Fibroblast of lung (primary cell): ENCODE results near the gene CAPN2. TPM values are rescaled to one million over a fixed set of nuclear protein-coding genes. Genes with fewer than 3 reads are reported as not detected.

Source experiments
- DNase-seq, 2 donors: peaks; one replicate each; pipeline versions ENCODE4 v3.0.0 to v3.0.0-alpha.2; 2010; ENCODE audit warnings: low read depth in 2 of 2
- H2AFZ ChIP-seq: 2 replicates; pipeline ENCODE4 v1.5.1; 2012; ENCODE audit warnings: low read length, control low read depth, inconsistent platforms
- H3K27ac ChIP-seq: 2 replicates; pipeline ENCODE4 v1.5.1; 2011; ENCODE audit warnings: low read length, control low read depth; ENCODE audit not compliant: insufficient read depth
- H3K27me3 ChIP-seq: 2 replicates; pipeline ENCODE4 v1.5.1; 2011; ENCODE audit warnings: mild to moderate bottlenecking, low read length; ENCODE audit not compliant: control insufficient read depth, insufficient read depth
- H3K36me3 ChIP-seq: 2 replicates; pipeline ENCODE4 v1.5.1; 2011; ENCODE audit warnings: low read length; ENCODE audit not compliant: control insufficient read depth, insufficient read depth
- H3K4me1 ChIP-seq: 2 replicates; pipeline ENCODE4 v1.5.1; 2011; ENCODE audit warnings: low read length; ENCODE audit not compliant: control insufficient read depth, insufficient read depth; ENCODE audit errors: extremely low read depth
- H3K4me2 ChIP-seq: 2 replicates; pipeline ENCODE4 v1.5.1; 2011; ENCODE audit warnings: low read length, control low read depth; ENCODE audit not compliant: insufficient read depth; ENCODE audit errors: extremely low read depth
- H3K4me3 ChIP-seq, 4 experiments: fragments of 200-600 bp in 1 of 4; sonication (generic) in 1 of 4; replicated peaks in 1 of 4; 2 replicates each; pipeline ENCODE4 v1.5.1; 2011 to 2016; ENCODE audit warnings: low read length in 4 of 4, low read depth in 3 of 4, mild to moderate bottlenecking in 3 of 4, control low read depth in 2 of 4, inconsistent platforms in 1 of 4, mixed read lengths in 1 of 4; ENCODE audit not compliant: insufficient read depth in 1 of 4; ENCODE audit errors: control extremely low read depth in 1 of 4
- H3K79me2 ChIP-seq: 2 replicates; pipeline ENCODE4 v1.5.1; 2012; ENCODE audit warnings: mild to moderate bottlenecking, low read length, inconsistent platforms; ENCODE audit not compliant: control insufficient read depth, insufficient read depth
- H3K9ac ChIP-seq: 2 replicates; pipeline ENCODE4 v1.5.1; 2011; ENCODE audit warnings: mild to moderate bottlenecking, low read length, control low read depth; ENCODE audit not compliant: insufficient read depth
- H3K9me3 ChIP-seq: 2 replicates; pipeline ENCODE4 v1.5.1; 2012; ENCODE audit warnings: low read depth, low read length; ENCODE audit not compliant: control insufficient read depth, insufficient read depth
- H4K20me1 ChIP-seq: 2 replicates; pipeline ENCODE4 v1.5.1; 2011; ENCODE audit warnings: low read length; ENCODE audit not compliant: control insufficient read depth, insufficient read depth; ENCODE audit errors: extremely low read depth
- EZH2 ChIP-seq: IDR thresholded peaks from 2 replicates; pipeline ENCODE4 v1.5.1; 2012; ENCODE audit warnings: low read length, control low read depth, mild to moderate bottlenecking; ENCODE audit errors: missing control alignments
- polyA plus RNA-seq, 2 donors: library from polyadenylated mRNA; depleted of rRNA in 1 of 2; stranded (reverse) in 1 of 2; unstranded in 1 of 2; fragments of >200 nt; gene quantifications; 2 replicates each; pipeline ENCODE4 v1.2.1, GENCODE V29; 2011 to 2012; ENCODE audit warnings: missing spikeins in 1 of 2
- total RNA-seq: library from RNA; depleted of rRNA; stranded (reverse); fragments of >200 nt; gene quantifications from 2 replicates; pipeline ENCODE4 v1.2.1, GENCODE V29; 2014
- TF ChIP-seq, protein P1 (sequence below), 2 donors: IDR thresholded peaks in 1 of 2; conservative IDR thresholded peaks in 1 of 2; 1 replicate in 1 of 2; 2 replicates in 1 of 2; pipeline ENCODE4 v1.5.1; 2011 to 2012; ENCODE audit warnings: low read length in 2 of 2, control low read depth in 1 of 2, inconsistent platforms in 1 of 2, low read depth in 1 of 2, mild to moderate bottlenecking in 1 of 2

Gene CAPN2
- total and polyA plus RNA-seq, 2 donors (not counting 1 experiment from before 2014, with no cell fraction given), result 387 to 488 TPM

DNA sequence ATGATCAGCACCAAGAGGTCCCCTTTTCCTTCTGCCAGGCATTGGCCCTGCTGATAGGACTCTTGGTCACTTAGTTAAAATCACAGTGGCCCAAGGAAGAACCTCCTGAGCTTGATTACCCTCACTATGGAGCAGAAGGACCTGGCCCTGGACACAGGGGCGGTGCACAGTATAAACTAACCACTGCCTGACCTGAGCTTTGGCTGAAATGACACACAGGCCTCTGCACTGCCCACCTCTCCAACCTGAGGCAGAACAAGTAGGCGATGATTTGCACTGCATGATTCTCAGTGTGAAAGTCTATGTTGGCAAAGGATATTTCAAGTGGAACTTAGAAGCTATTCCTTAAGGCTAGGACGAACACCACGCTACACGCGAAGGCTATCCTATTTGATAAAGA, 48.5 kb downstream of the CAPN2 start:
- peaks cover 41% of the 10 kb centered on the region for H3K36me3 ChIP-seq
- H3K27ac ChIP-seq, result no peak overlapping the region

DNA sequence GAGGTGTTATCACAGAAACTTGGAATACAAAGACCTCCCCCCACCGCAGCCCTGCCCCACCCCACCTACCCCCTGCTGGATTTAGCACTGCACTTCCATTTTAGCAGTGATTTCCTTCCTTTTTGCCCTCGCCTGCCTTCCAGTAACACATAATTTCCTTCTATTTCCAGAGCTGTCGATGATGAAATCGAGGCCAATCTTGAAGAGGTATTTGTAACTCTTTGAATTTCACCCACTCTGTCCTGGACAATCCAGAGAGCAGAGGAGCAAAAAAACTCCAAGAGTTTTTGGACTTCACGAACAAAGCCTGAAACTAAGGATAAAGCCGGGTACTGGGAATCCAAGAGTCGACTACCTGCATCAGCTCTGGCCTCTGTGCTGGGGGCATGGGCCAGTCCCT, 49.1 kb downstream of the CAPN2 start:
- no peaks in the 10 kb centered on the region for H3K4me1 ChIP-seq
- H3K36me3 ChIP-seq, result peaks cover 38% of the 10 kb centered on the region
- no peak overlapping the region for H3K4me3 ChIP-seq
- H3K9ac ChIP-seq, result no peak overlapping the region
- no peak overlapping the region for H2AFZ ChIP-seq
- no peak overlapping the region for H3K27ac ChIP-seq
- no peaks in the 10 kb centered on the region for H3K27me3 ChIP-seq
- H3K9me3 ChIP-seq, result no peaks in the 10 kb centered on the region
- DNase-seq, result peak in 1 of 2 donors; percentile 63
- H3K4me2 ChIP-seq, result no peak overlapping the region
- TF ChIP-seq, protein P1, sequence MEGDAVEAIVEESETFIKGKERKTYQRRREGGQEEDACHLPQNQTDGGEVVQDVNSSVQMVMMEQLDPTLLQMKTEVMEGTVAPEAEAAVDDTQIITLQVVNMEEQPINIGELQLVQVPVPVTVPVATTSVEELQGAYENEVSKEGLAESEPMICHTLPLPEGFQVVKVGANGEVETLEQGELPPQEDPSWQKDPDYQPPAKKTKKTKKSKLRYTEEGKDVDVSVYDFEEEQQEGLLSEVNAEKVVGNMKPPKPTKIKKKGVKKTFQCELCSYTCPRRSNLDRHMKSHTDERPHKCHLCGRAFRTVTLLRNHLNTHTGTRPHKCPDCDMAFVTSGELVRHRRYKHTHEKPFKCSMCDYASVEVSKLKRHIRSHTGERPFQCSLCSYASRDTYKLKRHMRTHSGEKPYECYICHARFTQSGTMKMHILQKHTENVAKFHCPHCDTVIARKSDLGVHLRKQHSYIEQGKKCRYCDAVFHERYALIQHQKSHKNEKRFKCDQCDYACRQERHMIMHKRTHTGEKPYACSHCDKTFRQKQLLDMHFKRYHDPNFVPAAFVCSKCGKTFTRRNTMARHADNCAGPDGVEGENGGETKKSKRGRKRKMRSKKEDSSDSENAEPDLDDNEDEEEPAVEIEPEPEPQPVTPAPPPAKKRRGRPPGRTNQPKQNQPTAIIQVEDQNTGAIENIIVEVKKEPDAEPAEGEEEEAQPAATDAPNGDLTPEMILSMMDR (conservative IDR thresholded peaks at IDR 0.05 in 1 of 2, IDR thresholded peaks at IDR 0.05 in 1 of 2; ENCODE audit: low read depth in 1 of 2, low read length in 2 of 2), result no peak
- TF ChIP-seq EZH2, result no peak
- no peaks in the 10 kb centered on the region for H4K20me1 ChIP-seq
- H3K79me2 ChIP-seq, result no peaks in the 10 kb centered on the region

More for the DNA sequence above, 48.5 kb downstream of the CAPN2 start:
- no peak overlapping the region for H2AFZ ChIP-seq
- H3K27me3 ChIP-seq, result no peaks in the 10 kb centered on the region
- H3K4me1 ChIP-seq, result no peaks in the 10 kb centered on the region
- H3K4me3 ChIP-seq, result no peak overlapping the region
- H4K20me1 ChIP-seq, result no peaks in the 10 kb centered on the region
- H3K4me2 ChIP-seq, result no peak overlapping the region
- no peaks in the 10 kb centered on the region for H3K9me3 ChIP-seq
- no peak for DNase-seq
- TF ChIP-seq EZH2, result no peak
- TF ChIP-seq, protein P1 (conservative IDR thresholded peaks at IDR 0.05 in 1 of 2, IDR thresholded peaks at IDR 0.05 in 1 of 2; ENCODE audit: low read depth in 1 of 2, low read length in 2 of 2), result no peak
- no peak overlapping the region for H3K9ac ChIP-seq
- no peaks in the 10 kb centered on the region for H3K79me2 ChIP-seq

DNA sequence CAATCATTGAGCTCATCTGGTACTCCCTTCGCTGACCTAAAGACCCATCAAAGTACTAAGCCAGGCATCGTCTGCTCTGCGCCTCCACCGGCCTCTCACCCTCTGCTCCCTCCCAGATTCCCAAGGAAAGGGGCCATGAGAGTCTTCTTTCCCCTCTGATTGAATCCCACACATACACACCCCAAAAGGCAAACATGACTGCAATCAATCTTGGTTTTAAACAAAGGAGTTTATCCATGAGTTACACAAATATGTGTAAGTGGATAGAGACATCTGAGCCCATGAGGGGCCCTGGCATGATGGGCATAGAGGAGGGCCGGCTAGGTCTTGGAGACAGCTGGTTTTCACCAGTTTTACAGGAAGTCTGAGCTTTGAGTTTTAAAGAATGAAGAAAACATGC, 50.9 kb downstream of the CAPN2 start:
- DNase-seq, result no peak
- H3K4me2 ChIP-seq, result no peak overlapping the region

More for the DNA sequence above, 50.9 kb downstream of the CAPN2 start:
- Histone ChIP-seq H3K9me3 (no peaks in the 10 kb centered on the region), H3K36me3 (peaks cover 33% of the 10 kb centered on the region), H2AFZ (no peak overlapping the region), H3K9ac (no peak overlapping the region), H3K4me1 (no peaks in the 10 kb centered on the region), H3K27ac (no peak overlapping the region), H3K27me3 (no peaks in the 10 kb centered on the region), H3K4me3 (no peak overlapping the region), H4K20me1 (no peaks in the 10 kb centered on the region), H3K79me2 (no peaks in the 10 kb centered on the region)
- TF ChIP-seq EZH2, result no peak
- TF ChIP-seq, protein P1 (conservative IDR thresholded peaks at IDR 0.05 in 1 of 2, IDR thresholded peaks at IDR 0.05 in 1 of 2; ENCODE audit: low read depth in 1 of 2, low read length in 2 of 2), result no peak
